ENCODE results near the gene LPCAT1.

DNA sequence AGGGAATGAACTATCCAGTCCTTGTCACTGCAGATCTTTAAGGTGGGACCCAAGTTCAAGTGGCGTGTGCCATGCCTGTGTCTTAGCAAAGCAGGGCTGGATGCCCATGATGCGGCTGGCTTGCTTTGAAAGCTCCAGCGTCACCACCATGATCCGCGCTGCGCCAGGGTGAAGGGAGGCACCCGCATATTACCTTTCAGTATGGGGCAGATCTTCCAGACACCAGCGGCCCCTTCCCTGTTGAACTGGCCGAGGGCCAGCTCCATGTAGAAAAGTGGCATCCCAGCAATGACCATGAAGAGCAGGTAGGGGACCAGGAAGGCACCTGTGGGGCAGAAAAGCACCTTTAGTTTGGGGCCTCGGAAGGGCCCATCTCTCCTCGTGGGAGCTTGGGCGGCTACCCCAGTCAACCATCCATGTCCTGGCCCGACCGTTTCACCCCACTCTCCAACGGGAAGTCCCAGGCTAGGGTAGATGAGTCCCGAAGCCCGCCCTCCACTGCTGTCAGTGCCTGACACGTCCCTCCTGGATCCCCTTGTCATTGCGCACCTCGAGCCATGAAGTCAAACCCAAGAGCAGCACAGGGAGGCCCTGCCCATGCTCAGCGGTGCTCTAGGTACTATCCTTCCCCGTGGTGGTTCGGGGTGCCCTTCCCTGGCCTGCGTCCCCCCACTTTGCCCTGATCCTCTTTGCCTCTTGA lies 82.4 kb downstream of the LPCAT1 start:
- TF ChIP-seq EZH2phosphoT487 (IDR thresholded peaks at IDR 0.05), result no peak
- TF ChIP-seq EZH2 (IDR thresholded peaks at IDR 0.05), result no peak
- TF ChIP-seq, protein P1, sequence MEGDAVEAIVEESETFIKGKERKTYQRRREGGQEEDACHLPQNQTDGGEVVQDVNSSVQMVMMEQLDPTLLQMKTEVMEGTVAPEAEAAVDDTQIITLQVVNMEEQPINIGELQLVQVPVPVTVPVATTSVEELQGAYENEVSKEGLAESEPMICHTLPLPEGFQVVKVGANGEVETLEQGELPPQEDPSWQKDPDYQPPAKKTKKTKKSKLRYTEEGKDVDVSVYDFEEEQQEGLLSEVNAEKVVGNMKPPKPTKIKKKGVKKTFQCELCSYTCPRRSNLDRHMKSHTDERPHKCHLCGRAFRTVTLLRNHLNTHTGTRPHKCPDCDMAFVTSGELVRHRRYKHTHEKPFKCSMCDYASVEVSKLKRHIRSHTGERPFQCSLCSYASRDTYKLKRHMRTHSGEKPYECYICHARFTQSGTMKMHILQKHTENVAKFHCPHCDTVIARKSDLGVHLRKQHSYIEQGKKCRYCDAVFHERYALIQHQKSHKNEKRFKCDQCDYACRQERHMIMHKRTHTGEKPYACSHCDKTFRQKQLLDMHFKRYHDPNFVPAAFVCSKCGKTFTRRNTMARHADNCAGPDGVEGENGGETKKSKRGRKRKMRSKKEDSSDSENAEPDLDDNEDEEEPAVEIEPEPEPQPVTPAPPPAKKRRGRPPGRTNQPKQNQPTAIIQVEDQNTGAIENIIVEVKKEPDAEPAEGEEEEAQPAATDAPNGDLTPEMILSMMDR (IDR thresholded peaks at IDR 0.05), result no peak

Data from neural progenitor cell (in vitro differentiated cells).